Measurements from ENCODE around the gene TMEM134. TPM values are rescaled to one million over a fixed set of nuclear protein-coding genes. Genes with fewer than 3 reads are reported as not detected.
A peak's percentile ranks its signal among the peaks of the same experiment; 100 is the strongest.

TMEM134 gene
- total and polyA plus RNA-seq, 7 donors: 57.1 to 121 (median 81.7) TPM

GRCh38 chr11:67464411-67465188, 4.5 kb downstream of the TMEM134 start:
- peaks cover 27% of the 10 kb centered on the region for H3K4me1 ChIP-seq
- TF ChIP-seq CTCF (IDR thresholded peaks at IDR 0.05): no peak
- peak; percentile 80 to 92 for DNase-seq
- peak; percentile 39 to 77 (median 60) for ATAC-seq
- intact Hi-C loops (cut with DNase I): loop anchor here (5.0 kb wide), 3 partner anchors 37 to 62 kb away; partner anchors contain the start of genes PPP1CA (in 2 of the 2), RPS6KB2 (in 2 of the 2), TBC1D10C (in 2 of the 2) and CDK2AP2 (in 1 of the 2)
- peak overlapping the region; percentile 64 for H3K4me3 ChIP-seq
- peak overlapping the region; percentile 73 for H3K27ac ChIP-seq
- H3K9me3 ChIP-seq: no peaks in the 10 kb centered on the region
- WGBS, 3 donors: 23 to 34% (median 28%) methylated on average over 41 to 56 of the region's 56 CpGs
- H3K27me3 ChIP-seq (ENCODE audit: insufficient read depth in 3 of 3, low read length in 2 of 3): no peaks in the 10 kb centered on the region
- H3K36me3 ChIP-seq (ENCODE audit: insufficient read depth in 1 of 2, low read depth in 1 of 2): peaks cover 0 to 5% of the 10 kb centered on the region in 2 donors

- H3K27ac ChIP-seq: peak overlapping the region; percentile 73
- no peak for TF ChIP-seq CTCF (IDR thresholded peaks at IDR 0.05)
- no peaks in the 10 kb centered on the region for H3K9me3 ChIP-seq
- H3K4me3 ChIP-seq: peak overlapping the region; percentile 64
- H3K36me3 ChIP-seq (ENCODE audit: insufficient read depth in 1 of 2, low read depth in 1 of 2): peaks cover 0 to 5% of the 10 kb centered on the region in 2 donors
- 68 to 78% (median 71%) methylated on average over 15 to 20 of the region's 20 CpGs for WGBS, 3 donors
- peak; percentile 75 to 79 (median 78) for ATAC-seq
- H3K4me1 ChIP-seq: peaks cover 26% of the 10 kb centered on the region
- intact Hi-C loops (cut with DNase I): no loop called here
- DNase-seq: peak; percentile 83 to 86
- no peaks in the 10 kb centered on the region for H3K27me3 ChIP-seq (ENCODE audit: insufficient read depth in 3 of 3, low read length in 2 of 3)
These were observed 5.2 kb downstream of the TMEM134 start for GRCh38 chr11:67463680-67464410.

- ATAC-seq (no peak), DNase-seq (no peak)
- WGBS, 3 donors: 87 to 94% (median 88%) methylated on average over 10 of the region's 10 CpGs
- no peaks in the 10 kb centered on the region for H3K9me3 ChIP-seq
- peaks cover 0 to 5% of the 10 kb centered on the region in 2 donors for H3K36me3 ChIP-seq (ENCODE audit: insufficient read depth in 1 of 2, low read depth in 1 of 2)
- H3K27me3 ChIP-seq (ENCODE audit: insufficient read depth in 3 of 3, low read length in 2 of 3): no peaks in the 10 kb centered on the region
- H3K4me3 ChIP-seq: no peak overlapping the region
- no peak overlapping the region for H3K27ac ChIP-seq
- H3K4me1 ChIP-seq: peaks cover 23% of the 10 kb centered on the region
- intact Hi-C loops (cut with DNase I): no loop called here
- TF ChIP-seq CTCF (IDR thresholded peaks at IDR 0.05): no peak
These were observed 5.9 kb downstream of the TMEM134 start for GRCh38 chr11:67463186-67463585.

DNA sequence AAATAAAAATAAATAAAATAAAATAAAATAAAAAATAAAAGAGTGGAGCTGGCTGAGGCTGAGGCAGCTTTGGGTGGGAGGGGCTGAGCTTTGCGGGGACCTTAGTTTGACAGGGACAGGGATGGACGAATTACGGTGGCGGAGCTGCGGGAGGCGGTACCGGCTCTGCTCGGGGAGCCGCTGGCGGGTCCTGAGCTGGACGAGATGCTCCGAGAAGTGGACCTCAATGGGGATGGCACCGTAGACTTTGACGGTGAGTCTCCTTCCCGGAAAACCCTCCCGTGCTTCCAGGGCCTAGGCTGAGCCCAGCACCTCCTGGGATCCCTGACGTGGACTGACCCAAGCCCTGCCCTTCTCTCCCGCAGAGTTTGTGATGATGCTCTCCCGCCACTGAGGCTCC, 10.8 kb downstream of the TMEM134 start:
- DNase-seq (no peak), ATAC-seq (no peak)

More for the DNA sequence above, 10.8 kb downstream of the TMEM134 start:
- Histone ChIP-seq H3K27ac (no peak overlapping the region), H3K27me3 (ENCODE audit: insufficient read depth in 3 of 3, low read length in 2 of 3) (no peaks in the 10 kb centered on the region), H3K4me1 (peaks cover 10% of the 10 kb centered on the region), H3K9me3 (no peaks in the 10 kb centered on the region), H3K36me3 (ENCODE audit: insufficient read depth in 1 of 2, low read depth in 1 of 2) (no peaks in the 10 kb centered on the region), H3K4me3 (no peak overlapping the region)
- intact Hi-C loops (cut with DNase I): no loop called here
- WGBS, 3 donors: 83 to 86% (median 85%) methylated on average over 17 to 19 of the region's 19 CpGs
- no peak for TF ChIP-seq CTCF (IDR thresholded peaks at IDR 0.05)

All from psoas muscle (tissue), 8 donors.